ENCODE results near the gene TMTC1. TPM values are rescaled to one million over a fixed set of nuclear protein-coding genes. Genes with fewer than 3 reads are reported as not detected.

TMTC1 gene
- total RNA-seq, 1 experiment from 2014 or later = 10.7 TPM

DNA sequence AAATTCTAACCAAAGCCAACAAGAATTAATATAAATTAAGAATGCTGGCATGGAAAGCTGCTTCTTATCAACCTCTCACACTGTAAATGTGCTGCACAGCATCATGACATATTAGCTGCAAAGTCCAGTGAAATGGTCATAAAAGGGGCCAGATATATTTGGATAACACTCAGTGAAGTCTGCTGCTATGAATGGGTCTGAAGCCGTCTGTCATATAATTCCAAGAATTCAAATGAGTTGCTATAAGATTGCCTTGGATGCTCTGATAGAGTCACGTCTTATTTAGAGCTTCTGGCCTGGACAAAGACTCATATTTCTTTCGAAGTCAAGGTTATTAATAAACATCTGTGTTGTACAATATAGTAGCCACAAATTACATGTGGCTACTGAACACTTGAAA is 231.9 kb downstream of the TMTC1 start:
- DNase-seq (ENCODE audit: extremely low read depth, low read depth) = no peak

GRCh38 chr12:29547864-29548263 is 235.9 kb downstream of the TMTC1 start:
- no peak for DNase-seq (ENCODE audit: extremely low read depth, low read depth)

GRCh38 chr12:29547151-29547632 is 236.6 kb downstream of the TMTC1 start:
- DNase-seq (ENCODE audit: extremely low read depth, low read depth) = no peak

DNA sequence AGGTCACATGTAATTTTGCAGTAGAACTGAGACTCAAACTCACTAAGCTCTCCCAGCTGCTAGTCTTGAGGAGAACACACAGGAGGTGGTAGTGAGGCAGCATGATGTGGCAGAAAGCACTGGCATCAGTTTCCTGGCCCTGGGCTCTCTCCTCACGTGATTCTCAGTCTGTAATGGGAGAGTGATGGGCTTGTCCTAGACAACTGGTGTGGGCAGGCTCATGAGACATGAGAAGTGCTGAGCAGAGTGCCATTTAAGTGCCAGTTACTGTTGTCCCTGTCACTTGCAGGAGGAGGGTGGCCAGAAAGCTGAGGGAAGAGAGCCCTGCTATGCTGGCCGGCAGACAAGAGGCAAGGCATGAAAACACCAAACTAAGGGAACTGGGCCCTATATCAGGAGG is 237.7 kb downstream of the TMTC1 start:
- DNase-seq (ENCODE audit: extremely low read depth, low read depth) = no peak

DNA sequence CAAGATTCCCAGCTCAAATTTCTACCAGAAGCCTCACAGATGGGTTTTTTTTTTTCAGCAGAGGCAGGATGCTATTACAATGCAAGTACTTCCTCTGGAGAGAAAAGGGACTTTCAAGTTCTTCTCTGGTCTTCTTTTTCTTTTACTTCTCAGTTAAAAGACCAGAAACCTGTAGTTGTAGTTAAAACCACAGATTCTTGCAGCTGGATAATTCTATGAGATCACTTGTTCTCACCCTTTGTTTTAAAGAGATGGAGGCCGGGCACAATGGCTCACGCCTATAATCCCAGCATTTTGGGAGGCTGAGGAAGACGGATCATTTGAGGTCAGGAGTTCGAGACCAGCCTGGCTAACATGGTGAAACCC is 238.7 kb downstream of the TMTC1 start:
- DNase-seq (ENCODE audit: extremely low read depth, low read depth) = no peak

DNA sequence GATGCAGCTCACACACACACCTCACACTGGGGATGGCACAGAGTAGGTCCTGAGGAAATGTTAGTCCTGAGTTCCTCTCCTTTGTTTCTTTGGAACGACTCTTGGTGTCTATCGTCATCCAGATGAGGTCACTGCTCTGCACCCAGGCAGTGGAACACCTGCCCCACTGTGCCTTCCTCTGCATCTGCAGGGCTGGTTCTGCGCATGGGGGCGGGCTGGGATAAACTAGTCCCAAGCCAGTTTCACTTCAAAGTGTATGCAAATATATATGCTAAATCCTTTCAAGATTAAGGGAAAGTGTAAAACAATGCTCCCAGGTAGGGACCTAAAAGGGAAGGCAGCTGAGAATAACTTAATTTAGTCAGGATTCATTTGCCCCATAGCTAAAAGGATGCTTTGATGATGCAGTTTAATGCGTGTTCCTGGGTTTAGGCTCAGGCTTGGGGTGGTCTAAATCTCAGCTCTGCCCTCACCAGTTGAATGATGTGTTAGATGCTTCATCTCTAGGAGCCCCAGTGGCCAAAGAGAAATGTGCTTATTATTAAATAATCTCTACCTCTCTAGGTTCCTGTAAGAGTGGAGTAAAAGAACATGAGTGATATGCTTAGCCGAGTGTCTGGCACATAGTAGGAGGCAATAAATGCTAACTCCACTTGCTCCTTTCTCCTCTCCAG is 239.2 kb downstream of the TMTC1 start:
- DNase-seq (ENCODE audit: extremely low read depth, low read depth) = no peak

GRCh38 chr12:29543036-29543435 is 240.7 kb downstream of the TMTC1 start:
- no peak for DNase-seq (ENCODE audit: extremely low read depth, low read depth)

DNA sequence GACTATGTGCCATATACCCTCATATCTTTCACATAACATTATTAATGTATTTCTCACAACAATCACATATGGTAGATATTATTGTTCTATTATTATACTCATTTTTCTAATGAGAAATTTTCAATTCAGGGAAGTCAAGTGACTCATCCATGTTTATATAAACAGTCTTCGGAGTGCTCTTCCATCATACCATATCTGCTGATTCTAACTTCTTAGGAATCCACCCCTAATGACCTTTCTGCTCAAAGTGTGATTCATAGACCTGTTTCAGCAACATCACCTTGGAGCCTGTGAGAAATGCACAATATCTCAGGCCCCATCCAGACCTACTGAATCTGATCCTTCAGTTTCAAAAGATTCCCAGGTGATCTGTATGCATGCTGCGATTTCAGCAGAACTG is 246.4 kb downstream of the TMTC1 start:
- DNase-seq (ENCODE audit: extremely low read depth, low read depth) = no peak

GRCh38 chr12:29534935-29535334 is 248.8 kb downstream of the TMTC1 start:
- no peak for DNase-seq (ENCODE audit: extremely low read depth, low read depth)

GRCh38 chr12:29533815-29534489 is 249.8 kb downstream of the TMTC1 start:
- no peak for DNase-seq (ENCODE audit: extremely low read depth, low read depth)

GRCh38 chr12:29531471-29531870 is 252.3 kb downstream of the TMTC1 start:
- DNase-seq (ENCODE audit: extremely low read depth, low read depth) = no peak

DNA sequence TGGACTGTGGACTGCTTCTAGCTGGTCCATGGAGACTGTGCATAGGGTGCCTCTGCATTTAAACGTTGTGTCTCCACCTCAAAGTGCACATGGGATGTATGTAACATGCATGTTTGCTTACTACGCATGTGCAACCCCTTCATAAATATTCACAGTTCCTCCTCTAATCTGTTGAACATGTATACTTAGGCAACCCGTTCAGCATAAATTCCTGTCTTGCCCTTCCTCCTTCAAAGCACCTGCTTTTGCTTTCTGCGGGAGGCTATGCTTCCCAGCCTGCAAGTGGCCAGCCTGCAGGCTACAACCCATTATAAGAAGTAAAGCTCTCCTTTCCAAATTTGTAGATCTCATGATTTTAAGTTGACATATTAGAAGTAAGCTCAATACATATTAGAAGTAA is 253.3 kb downstream of the TMTC1 start:
- DNase-seq (ENCODE audit: extremely low read depth, low read depth) = no peak

GRCh38 chr12:29528161-29528560 is 255.6 kb downstream of the TMTC1 start:
- no peak for DNase-seq (ENCODE audit: extremely low read depth, low read depth)

DNA sequence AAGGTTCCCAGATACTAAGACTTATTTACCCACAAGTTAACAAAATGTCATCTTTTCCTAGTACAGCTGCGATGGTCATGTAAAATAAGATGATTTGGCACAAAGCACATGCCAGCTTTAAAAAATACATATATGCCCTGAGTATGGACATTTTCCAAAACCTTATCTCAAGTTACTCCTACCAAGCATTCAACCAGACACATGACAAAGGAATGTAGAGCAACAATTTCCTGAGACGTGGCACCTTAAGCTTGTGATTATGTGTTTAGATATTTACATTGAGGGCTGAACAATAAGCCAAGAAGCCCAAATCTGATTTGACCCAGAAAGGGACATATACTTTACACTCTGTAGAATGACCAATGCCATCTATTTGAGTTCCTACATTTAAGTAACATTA is 261.8 kb downstream of the TMTC1 start:
- no peak for DNase-seq (ENCODE audit: extremely low read depth, low read depth)

GRCh38 chr12:29519585-29520182 is 264.1 kb downstream of the TMTC1 start:
- peak; percentile 26 for DNase-seq (ENCODE audit: extremely low read depth, low read depth)

DNA sequence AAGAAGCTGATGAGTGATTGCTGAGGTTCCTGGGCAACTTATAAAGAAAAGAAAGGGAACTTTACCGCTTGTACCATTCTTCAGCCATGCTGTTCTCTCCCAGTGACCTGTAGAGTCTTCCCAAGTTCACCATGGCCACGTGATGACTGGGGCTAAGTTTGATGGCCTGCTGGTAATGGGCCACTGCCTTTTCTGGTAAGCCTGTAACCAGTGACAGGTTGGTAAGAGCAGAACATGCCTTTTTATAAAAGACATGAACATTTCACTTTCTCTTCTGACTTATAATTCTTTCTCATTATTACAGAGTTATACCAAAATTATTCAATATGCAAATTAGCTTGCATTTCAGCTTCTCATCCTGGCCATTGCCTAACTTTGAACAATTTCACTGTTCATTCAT is 265.3 kb downstream of the TMTC1 start:
- DNase-seq (ENCODE audit: extremely low read depth, low read depth) = no peak

GRCh38 chr12:29517264-29517663 is 266.5 kb downstream of the TMTC1 start:
- no peak for DNase-seq (ENCODE audit: extremely low read depth, low read depth)

- DNase-seq (ENCODE audit: extremely low read depth, low read depth) = peak; percentile 2
Measured at GRCh38 chr12:29516431-29516875, 267.3 kb downstream of the TMTC1 start.

- DNase-seq (ENCODE audit: extremely low read depth, low read depth) = no peak
Measured at GRCh38 chr12:29510591-29511185, 273.1 kb downstream of the TMTC1 start.

GRCh38 chr12:29509503-29509902 is 274.2 kb downstream of the TMTC1 start:
- DNase-seq (ENCODE audit: extremely low read depth, low read depth) = no peak

DNA sequence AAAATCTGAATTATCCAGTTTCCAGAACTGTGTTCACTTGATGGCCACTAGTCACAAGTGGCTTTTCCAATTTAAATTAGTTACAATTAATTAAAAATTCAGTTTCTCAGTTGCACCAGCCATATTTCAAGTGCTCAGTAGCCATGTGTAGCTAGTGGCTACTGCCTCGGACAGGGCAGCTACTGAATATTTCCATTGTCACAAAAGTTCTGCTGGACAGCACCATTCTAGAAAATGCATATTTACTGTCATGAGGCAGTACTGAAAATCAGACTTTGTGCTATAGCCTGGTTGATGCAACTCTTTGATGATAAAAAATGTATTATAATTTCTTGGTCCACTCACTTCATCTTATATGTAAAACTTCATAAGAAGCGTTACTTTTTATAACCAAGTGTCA is 274.8 kb downstream of the TMTC1 start:
- no peak for DNase-seq (ENCODE audit: extremely low read depth, low read depth)

DNA sequence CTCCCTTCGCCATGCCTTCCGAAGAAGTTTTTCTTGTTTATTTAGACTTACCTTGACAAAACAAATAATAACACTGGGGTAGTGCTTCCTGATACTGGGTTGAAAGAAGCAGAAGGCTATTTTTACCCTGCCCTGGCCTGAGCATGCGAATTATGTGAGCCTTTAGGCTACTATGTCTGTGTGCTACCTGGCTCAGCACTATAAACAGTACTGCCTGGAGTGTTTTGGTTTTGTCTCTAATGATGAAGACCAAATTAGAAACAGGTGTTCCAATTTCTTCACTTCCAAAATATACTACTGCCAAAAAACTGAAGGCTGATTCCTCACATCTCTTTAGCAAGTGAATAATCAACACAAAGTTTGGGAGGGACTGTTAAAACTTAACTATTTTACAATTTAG is 278.6 kb downstream of the TMTC1 start:
- DNase-seq (ENCODE audit: extremely low read depth, low read depth) = no peak
